Sciatic nerve (tissue), 2 donors: ENCODE measurements around the gene TEX55. TPM values are rescaled to one million over a fixed set of nuclear protein-coding genes. Genes with fewer than 3 reads are reported as not detected.
"Not testable (repeated sequence)": the region's sequence is repeated elsewhere in the genome, so short reads cannot be mapped to it uniquely, and the experiment has no call there.

Experiments
- ATAC-seq: fragments of 200-7000 bp; cut with Tn5 transposase; one replicate; pipeline ENCODE4 v1.9.1; 2020; ENCODE audit warnings: mild to moderate bottlenecking, moderate library complexity
- DNase-seq: peaks from one replicate; pipeline ENCODE4 v3.0.0-alpha.2; 2020; ENCODE audit warnings: low spot score
- intact Hi-C: fragments of 100-400 bp; cut with DNase I; formaldehyde crosslinking; loops from one replicate; pipeline ENCODE4 v1.14.2; 2022
- total RNA-seq: library from RNA; stranded (reverse); fragmentation: NEBNext Ultra II Directional; extraction: Animal tissue kit (Norgen Biotek cat#: 25700); gene quantifications from one replicate; pipeline ENCODE4 v1.2.1, GENCODE V29; 2021
- donor health status: DM: no; HTN: no; CAD: no.
- donor health status: DM: no; HTN: no; CAD: no.

The TEX55 gene
- total RNA-seq, 1 donor from 2014 or later = not detected

- intact Hi-C loops = no loop called here
- ATAC-seq (no peak), DNase-seq (no peak)
Observed at GRCh38 chr3:119156868-119157267, 10.9 kb downstream of the TEX55 start.

GRCh38 chr3:119157971-119158370, 12.0 kb downstream of the TEX55 start:
- ATAC-seq (no peak), DNase-seq (no peak)
- intact Hi-C loops = no loop called here

DNA sequence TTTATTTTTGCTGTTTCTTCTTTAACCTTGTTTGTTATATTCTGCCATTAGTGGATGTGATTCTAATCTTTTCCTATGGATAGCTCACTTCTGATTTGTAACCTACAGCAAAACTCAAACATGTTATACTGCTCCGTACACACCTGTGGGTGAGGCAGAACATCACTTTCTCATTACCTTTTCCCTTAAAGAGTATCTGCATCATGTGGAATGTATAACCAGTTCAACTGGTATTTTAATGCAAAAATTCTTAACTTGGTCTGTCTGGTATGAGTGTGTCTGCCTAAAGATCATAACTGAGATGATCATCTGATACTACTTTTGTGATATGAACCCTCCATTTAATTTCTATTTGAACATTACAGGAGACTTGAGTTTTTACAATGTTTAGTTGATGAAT, 14.4 kb downstream of the TEX55 start:
- ATAC-seq = no peak
- intact Hi-C loops = no loop called here

GRCh38 chr3:119160815-119161214, 14.8 kb downstream of the TEX55 start:
- no peak for DNase-seq
- intact Hi-C loops = no loop called here
- no peak for ATAC-seq

More for the DNA sequence above, 14.4 kb downstream of the TEX55 start:
- no peak for DNase-seq

GRCh38 chr3:119161240-119161639, 15.3 kb downstream of the TEX55 start:
- ATAC-seq (no peak), DNase-seq (no peak)
- intact Hi-C loops = no loop called here

- intact Hi-C loops, ATAC-seq, DNase-seq: not testable (repeated sequence)
Observed at GRCh38 chr3:119164745-119165144, 18.8 kb downstream of the TEX55 start.

DNA sequence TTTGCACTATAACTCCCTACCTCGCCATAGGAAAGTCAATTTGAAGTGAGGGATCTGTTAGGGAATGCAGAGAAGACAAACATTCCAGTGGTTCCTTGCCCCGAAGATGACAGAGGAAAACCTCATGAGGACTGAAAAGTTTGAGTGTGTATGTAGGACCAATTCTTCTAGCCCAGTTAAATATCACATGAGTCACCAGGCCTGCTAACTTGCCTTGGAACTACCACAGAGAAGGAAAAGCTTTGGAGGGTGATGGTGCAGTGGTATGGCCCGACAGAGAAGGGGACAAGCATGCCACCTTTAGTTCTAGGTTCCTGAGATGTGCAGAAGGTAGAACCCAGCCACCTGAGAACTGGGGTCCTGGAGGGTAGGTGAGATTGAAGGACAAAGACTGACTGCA, 24.9 kb downstream of the TEX55 start:
- DNase-seq (no peak), ATAC-seq (no peak)
- intact Hi-C loops = no loop called here

DNA sequence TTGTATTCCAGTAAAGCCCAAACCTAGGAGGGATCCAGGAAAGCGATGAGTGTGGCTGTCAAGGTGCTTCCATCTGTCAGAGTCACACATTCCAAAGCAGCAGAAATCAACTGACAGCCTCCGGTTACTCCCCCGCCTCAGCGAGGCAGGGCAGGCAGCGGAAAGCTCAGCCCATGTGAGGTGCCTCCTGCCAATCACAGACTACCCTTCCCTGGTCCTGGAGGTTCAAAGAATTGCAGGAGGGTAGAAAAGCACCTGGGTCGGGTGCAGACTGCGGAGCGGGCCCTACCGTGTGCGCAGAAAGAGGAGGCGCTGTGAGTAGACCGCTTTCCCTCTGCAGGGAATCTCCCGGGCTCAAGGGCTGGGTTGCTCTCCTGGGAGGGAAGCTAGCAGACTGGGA, 27.4 kb downstream of the TEX55 start, which contains the start of gene UPK1B:
UPK1B (plus strand) TSS at position 274 of the 400 bp plus-strand sequence. CDS start 13,144 bp downstream, outside the sequence.
- DNase-seq (no peak), ATAC-seq (no peak)
- intact Hi-C loops = no loop called here

DNA sequence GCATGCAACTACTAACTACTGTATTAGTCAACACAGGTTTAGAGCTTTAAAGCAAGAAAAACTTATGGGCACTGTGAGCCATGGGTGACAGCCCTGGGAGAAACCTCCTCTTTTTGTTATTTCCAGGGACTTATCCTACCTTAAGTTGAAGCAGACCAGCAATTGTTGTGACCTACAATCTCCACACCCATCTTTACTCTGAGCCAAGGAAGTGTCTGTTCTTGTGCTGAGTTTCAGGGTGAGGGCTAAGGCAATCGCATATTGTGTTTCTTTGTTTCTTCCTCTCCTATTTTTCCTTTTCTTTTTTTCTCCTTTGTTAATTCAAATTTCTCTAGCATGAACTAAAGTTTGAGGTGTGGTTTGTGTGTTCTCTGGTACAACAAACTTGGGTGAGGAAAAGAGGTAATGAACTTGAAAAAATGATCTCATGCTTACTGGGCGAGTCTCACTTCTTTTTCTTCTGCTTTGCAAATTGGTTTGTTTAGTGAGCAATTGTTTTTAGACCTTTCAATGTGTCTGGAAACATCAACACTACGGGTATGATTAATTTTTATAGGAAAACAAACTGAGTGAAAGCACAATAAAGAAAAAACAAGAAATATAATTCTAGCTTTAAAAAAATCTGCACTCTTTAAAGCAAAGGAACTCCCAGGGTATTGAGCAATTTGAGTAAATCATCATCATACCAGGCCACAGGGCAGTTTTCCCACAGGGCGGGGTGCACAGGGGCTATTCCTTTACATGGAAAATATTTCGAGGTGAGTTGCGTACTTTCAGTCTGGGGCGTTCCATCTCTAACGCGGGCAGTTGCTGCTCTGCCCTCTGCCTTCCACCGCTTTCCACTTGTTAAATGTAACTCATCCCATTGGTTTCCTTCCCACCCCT, 30.1 kb downstream of the TEX55 start:
- intact Hi-C loops = no loop called here
- peak; percentile 92 for ATAC-seq
- DNase-seq = peak; percentile 69

DNA sequence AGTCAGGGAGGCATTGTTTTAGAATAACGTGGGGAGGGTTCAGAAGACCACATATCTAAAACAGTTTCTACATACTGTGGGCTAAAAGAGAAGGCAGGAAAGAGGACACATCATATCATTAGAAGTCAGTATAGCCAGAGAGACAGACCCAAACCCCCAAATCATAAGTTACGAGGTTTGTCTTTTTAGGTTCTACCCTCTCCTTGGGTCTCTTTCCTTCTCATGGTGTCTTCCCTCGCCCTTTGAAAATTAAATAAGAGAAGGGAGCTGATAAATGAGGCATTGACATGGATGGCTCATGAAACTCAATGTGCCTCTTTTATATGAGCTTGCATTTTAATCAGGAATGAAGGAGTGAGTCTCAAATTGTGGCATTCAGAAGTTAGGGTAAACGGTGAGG, 30.8 kb downstream of the TEX55 start:
- intact Hi-C loops = no loop called here
- ATAC-seq (no peak), DNase-seq (no peak)

DNA sequence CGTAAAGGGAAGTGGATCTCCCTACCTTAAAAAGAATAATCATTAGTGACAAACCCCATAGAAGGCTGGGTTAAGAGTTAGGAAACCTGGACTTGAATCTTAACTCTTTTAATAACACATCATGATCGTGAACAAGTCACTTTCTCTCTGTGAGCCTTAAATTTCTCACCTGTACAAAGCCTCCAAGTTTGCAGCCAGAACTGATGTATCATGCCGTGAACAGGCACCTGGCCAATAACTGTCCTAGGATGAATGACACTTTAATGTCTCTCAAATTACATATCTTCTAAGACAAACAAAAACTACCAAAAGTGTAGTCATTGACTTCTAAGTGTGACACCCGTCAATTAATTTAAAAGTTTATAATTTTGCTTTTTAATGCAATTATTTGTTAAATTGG, 31.4 kb downstream of the TEX55 start:
- intact Hi-C loops = no loop called here
- no peak for DNase-seq
- ATAC-seq = no peak

DNA sequence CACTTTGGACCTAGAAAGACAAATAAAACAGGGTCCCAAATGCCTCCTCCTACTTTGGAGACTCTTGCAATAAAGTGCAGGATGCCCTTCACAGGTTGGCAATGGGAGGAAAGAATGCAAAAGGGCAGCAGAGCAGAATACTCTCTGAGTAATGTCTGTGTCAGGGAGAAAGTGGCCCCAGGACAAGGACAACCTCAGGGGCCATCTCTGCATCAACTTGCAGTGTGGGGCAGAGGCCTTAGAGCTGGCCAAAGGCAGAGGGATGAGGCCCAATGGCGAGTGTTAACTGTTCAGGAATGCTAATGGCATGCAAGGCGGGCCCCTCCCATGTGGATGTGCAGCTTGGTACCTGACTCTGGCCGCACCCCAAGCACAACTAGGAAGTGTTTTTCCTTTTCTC, 35.8 kb downstream of the TEX55 start:
- no peak for DNase-seq
- ATAC-seq = no peak
- intact Hi-C loops = no loop called here

DNA sequence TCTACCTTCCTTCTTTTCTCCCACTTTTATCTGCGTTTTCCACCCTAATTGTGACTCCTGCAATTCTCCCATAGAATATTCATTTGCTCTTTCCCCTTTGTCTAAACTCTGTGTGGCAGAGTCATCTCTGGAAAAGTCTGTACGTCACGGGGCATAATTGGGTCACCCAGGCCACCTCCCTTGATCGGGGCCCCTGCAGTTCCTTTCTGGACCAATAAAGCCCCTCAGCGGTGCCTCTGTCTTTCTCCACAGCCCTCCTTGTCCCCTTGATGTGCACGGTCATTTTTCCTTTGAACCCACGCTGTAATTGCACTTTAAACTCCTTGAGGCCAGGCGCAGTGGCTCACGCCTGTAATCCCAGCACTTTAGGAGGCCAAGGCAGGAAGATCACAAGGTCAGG, 38.1 kb downstream of the TEX55 start:
- no peak for ATAC-seq
- intact Hi-C loops = no loop called here
- DNase-seq = no peak

DNA sequence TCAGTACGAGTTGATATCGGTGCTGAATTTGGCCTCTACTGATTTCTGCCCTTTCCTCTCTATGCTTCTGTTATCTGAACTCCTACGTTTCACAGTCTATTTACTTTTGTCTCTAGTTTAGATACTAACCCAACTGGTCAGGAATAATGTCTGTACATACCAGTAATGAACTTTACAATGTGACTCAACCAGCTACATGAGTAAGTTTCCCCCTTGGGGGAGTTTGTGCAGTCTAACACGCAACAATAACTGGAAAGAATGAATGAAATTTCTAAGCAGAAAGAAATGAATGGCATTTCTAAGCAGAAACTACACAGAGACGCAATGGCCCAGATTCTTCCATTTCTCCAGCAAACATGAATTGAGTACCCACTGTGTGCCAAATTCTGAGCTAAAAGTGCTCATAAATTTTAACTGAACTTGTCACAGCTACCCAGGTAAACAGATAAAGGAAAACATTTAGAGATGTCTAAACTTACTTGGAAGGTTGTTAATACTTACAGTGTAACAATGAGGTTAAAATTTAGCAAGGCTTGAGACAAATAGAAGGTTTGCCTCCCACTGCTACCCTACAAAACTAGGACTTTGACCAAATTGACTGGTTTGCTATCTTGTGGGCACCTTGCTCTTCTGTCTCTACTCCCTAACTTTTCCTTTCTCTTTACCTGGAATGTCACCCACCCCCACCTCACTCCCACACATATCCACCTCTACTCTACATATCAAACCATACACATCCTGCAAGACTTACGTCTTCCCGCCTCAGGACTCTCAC, 39.0 kb downstream of the TEX55 start:
- intact Hi-C loops = no loop called here
- ATAC-seq (no peak), DNase-seq (no peak)

GRCh38 chr3:119187266-119187665, 41.3 kb downstream of the TEX55 start:
- no peak for ATAC-seq
- intact Hi-C loops = no loop called here
- DNase-seq = no peak

- ATAC-seq (no peak), DNase-seq (no peak)
- intact Hi-C loops = no loop called here
Observed at GRCh38 chr3:119191800-119192199, 45.8 kb downstream of the TEX55 start.

DNA sequence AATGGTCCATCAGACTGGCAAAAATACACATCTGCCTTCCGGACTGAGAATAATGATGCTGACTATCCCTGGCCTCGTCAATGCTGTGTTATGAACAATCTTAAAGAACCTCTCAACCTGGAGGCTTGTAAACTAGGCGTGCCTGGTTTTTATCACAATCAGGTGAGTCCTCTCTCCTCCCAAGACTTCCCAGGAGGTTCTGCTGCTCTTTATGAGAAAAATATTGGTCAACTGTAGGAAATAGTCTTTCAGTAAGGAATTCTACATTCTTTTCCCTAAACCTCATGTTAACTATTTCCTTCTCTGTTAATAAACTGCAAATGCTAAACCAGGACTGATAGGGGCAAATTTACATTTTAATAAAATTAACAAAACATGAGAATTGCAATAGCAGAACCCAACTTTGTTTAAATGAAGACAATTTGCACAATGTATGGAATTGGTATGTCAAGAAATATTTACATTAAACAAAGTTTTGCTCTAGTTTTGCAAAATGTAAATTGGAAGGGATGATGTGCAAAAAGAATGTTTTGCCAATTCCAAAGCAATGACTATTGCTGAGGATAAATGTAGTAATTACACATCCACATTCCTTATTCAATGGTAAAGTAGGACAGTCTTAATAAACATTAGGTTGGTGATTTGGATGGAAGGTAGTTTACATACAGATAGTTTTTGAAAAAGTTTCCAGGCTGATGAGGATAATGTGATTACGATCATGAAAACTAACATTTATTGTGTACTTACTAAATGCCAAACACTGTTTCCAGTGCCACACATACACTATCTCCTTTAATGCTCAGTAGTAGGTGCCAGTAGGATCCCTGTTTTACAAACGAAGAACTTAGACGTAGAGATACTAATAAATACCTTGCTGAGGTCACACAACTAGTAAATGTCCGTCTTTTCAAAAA, 48.5 kb downstream of the TEX55 start:
- intact Hi-C loops = no loop called here
- ATAC-seq (no peak), DNase-seq (no peak)

- DNase-seq (no peak), ATAC-seq (no peak)
- intact Hi-C loops = no loop called here
Observed at GRCh38 chr3:119195151-119195476, 49.1 kb downstream of the TEX55 start.

- intact Hi-C loops = no loop called here
- DNase-seq (no peak), ATAC-seq (no peak)
Observed at GRCh38 chr3:119195911-119196310, 49.9 kb downstream of the TEX55 start.
